Endometrial microvascular endothelial cells (primary cell): ENCODE measurements around the gene SAMD14. TPM values are rescaled to one million over a fixed set of nuclear protein-coding genes. Genes with fewer than 3 reads are reported as not detected.

ENCODE experiments used
- in situ Hi-C: cut with HindIII; loops from 2 replicates; pipeline ENCODE4 v1.10.0; 2017; ENCODE audit warnings: low sequenced_read_pairs, low pct_unique_long_range_greater_than_20kb; ENCODE audit errors: inconsistent ontology term
- total RNA-seq: library from RNA; depleted of rRNA; stranded (reverse); fragments of >200 nt; gene quantifications from one replicate; pipeline ENCODE4 v1.2.3, GENCODE V29; 2015; ENCODE audit errors: inconsistent ontology term

Gene SAMD14
- total RNA-seq, 1 donor from 2014 or later, result 1.5 TPM

GRCh38 chr17:50150354-50151040 is 20.5 kb upstream of the SAMD14 start, which contains the start of gene PPP1R9B:
TSS of gene PPP1R9B (minus strand) at chr17:50150677. CDS start at chr17:50150513, 164 bp downstream.
- in situ Hi-C loops, result no loop called here

DNA sequence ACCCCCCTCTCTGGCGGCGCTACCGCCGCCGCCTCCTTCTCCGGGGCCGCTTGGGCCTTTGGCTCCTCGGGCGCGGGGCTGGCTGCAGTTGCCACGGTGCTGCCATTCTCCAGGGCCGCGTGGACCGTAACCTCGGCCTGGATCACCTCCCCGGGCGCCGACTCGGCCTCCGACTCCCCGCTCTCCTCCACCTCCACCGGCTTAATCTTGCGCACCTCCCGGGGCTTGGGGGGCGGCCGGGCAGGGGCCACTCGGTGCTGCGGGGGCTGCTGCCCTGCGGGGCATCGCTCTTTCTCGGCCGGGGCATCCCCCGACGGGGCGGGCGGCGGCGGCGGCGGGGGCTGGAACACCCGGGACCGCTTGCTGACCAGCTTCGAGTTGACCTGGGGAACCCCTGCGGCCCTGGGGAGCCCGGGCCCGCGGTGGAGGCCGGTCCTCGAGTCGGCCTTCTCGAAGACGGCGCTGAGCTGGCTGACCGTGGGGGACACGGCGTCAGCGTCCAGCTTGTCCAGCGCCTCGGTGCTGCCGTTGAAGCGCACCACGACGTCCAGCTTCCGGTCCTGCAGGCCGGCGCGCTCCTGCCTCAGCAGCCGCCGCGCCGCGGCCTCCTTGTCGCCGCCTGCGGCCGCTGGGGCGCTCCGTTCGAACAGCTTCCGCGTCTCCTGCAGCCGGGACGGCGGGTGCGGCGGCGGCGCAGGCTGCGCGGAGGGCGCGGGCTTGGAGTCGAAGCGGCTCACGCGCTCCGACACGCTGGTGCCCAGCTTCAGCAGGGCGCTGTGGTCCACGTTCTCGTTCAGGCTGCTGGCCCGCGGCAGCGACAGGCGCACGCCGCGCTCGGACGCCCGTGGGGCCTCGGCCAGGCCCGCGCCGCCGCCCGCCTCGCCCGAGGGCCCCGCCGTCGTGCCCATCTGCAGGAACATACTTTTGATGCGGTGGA is 19.7 kb upstream of the SAMD14 start:
- in situ Hi-C loops, result no loop called here

DNA sequence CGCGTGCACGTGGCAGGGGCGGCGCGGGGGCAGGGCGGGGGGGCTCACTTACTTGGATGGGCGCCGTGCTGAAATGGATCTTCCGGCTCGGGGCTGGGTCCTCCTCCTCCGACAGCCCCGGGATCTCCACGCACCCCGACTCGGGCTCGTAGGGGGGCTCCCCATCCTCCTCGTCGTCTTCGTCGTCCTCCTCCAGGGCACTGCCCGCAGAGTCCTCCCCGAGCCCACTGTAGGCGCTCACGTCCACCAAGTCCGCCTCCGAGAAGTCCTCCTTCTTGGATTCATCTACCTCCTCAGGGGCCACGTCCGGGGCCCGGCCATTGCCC is 19.1 kb upstream of the SAMD14 start:
- in situ Hi-C loops, result no loop called here

DNA sequence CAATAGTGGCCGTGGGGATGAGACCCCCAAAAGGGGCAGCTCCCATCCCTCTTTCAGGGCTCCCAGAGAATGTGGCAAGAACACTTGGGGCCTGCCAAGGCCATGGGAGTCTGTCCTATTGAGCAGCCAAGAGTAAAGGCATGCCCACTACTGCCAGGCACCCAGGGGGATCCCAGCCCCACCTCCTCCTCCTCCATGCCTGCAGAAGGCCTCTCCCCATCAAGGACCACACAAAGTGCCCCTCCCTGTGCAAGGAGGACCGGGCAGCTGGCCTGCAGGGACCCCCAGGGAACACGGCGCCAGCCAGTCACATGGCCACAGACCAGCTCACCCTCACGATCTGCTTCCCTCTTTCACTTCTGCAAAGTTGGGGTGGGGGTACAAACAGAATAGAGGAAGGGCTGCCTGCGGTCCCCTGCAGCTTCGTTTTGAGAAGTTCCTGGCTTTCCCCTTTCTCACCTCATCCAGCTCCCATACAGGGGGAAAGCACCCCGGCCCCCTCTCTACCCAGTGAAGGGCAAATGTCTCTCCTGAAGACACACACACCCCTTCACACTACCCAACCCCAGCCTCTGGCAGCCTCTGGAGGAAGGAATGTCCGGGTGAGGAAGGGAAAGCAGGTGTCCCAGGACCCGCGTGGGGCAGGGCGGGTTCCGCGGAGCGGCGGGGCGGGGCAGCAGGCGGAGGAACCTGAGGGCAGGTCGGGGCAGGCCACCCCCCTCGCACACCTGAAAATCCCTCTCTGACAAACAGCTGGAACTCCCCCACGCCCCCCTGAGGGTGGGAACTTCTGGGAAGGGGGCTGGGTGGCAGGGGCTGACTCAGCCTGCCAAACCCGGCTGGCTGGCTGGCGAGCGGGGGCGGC is 18.5 kb upstream of the SAMD14 start:
- in situ Hi-C loops, result no loop called here

- in situ Hi-C loops, result no loop called here
These were observed 17.9 kb upstream of the SAMD14 start for GRCh38 chr17:50147841-50148225.

GRCh38 chr17:50146927-50147665 is 17.1 kb upstream of the SAMD14 start:
- in situ Hi-C loops, result no loop called here

- in situ Hi-C loops, result no loop called here
These were observed 16.4 kb upstream of the SAMD14 start for GRCh38 chr17:50146230-50146926.

DNA sequence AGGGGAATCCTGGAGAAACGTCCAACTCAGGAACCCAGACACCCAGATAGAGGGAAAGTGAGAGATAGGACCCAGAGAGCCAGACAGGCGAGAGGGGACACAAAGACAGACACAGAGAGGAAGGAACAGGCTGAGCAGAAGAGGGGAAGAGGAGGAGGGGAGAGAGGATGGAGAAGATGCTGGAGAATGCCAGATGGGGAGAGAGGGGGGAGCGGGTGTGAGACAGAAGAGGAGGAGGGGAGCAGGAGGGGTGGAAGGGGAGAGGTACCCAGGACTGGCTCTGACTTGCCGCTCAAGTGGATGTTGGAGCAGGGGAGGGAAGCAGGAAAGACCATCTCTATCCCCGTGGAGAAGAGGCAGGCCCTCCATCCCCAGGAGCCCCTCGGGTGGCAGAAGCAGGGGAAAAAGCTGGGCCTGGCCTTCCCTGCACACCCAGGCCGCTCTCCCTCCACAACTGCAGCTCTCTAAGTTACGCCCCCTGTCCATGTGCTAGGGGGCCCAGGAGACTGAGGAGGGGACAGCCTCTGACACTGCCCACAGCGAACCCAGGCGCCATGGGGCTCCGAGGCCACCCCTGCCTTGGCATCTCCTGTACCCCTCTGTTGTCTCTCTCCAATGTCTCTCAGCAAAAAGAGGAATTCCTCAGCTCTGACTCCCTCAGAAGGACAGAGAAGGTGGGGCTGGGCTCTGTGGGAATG is 15.7 kb upstream of the SAMD14 start:
- in situ Hi-C loops, result no loop called here

- in situ Hi-C loops, result no loop called here
These were observed 15.0 kb upstream of the SAMD14 start for GRCh38 chr17:50144845-50145531.

- in situ Hi-C loops, result no loop called here
These were observed 14.4 kb upstream of the SAMD14 start for GRCh38 chr17:50144355-50144754.

DNA sequence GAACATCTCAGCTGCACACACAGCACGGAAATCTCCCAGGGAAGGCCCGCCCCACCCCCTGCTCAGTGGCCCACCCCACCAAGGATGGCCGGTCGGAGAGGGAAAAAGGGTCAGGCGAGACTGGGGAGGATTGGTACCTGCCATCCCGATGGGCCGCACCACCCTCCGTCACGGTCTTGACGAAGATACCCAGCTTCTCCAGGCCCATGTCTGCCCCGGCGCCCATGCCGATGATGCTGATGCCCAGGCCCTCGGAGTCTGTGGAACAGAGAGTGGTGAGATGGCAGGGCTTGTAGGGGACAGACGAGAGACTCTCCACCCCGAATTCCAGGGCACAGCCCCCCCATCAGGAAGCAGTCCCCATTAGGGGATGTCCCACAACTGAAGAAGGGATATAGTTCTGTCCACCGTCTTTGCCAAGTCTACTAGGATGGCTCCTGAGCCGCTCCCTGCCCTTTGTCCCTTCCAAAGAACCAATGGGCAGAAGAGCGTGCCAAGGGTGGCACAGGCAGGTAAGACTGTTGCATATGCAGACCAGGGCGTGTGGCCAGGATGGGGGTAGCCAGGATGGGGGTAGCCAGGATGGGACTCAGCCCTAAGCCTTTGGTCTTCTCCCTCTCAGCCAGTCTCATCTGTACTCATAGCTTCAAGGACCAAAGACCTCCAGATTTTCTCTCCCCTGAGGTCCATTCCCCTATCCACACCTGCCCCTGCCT is 13.7 kb upstream of the SAMD14 start:
- in situ Hi-C loops, result no loop called here

DNA sequence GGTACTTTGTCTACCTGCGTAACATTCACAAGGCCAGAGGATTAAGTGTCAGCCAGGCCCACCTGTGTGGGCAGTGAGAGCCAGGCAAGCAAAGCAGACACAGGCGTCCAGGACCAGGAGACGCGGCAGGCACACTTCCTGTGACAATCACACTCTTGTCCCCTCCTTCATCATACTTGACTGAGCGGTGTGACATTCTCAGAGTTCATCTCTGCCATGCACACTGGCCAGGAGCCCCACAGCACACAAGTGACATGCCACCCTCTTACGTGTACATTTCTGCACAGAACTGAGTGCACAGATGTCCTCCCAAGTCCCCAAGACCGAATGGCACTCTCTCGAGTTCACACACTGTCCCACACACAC is 11.8 kb upstream of the SAMD14 start:
- in situ Hi-C loops, result no loop called here

DNA sequence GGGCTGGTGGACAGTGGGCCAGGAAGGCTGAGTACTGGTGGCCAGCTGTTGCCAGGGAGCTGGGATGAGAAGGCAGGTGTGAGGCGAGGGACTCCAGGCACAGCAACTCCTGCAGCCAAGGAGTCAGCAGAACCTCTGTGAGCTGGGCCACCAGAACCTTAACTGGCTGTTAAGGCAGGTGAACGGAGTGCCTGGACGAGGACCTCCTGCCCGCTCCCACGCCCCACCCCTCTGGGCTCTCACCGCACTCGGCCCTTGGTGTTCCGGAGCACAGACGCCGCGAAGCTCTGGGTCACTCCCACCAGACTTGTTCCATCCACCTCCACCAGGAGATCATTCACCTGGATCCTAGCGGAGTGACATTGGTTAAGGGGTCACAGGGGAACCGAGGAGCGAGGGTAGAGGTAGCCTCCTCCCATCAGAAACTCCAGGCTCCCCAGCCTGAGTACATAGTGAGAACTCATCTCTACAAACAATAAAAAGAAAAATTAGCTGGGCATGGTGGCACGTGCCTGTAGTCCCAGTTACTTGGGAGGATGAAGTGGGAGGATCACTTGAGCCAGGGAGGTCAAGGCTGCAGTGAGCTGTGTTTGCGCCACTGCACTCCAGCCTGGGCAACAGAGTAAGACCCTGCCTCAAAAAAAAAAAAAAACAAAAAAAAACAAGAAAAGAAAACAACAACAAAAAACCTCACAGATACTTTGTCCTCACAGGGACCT is 11.2 kb upstream of the SAMD14 start:
- in situ Hi-C loops, result no loop called here

DNA sequence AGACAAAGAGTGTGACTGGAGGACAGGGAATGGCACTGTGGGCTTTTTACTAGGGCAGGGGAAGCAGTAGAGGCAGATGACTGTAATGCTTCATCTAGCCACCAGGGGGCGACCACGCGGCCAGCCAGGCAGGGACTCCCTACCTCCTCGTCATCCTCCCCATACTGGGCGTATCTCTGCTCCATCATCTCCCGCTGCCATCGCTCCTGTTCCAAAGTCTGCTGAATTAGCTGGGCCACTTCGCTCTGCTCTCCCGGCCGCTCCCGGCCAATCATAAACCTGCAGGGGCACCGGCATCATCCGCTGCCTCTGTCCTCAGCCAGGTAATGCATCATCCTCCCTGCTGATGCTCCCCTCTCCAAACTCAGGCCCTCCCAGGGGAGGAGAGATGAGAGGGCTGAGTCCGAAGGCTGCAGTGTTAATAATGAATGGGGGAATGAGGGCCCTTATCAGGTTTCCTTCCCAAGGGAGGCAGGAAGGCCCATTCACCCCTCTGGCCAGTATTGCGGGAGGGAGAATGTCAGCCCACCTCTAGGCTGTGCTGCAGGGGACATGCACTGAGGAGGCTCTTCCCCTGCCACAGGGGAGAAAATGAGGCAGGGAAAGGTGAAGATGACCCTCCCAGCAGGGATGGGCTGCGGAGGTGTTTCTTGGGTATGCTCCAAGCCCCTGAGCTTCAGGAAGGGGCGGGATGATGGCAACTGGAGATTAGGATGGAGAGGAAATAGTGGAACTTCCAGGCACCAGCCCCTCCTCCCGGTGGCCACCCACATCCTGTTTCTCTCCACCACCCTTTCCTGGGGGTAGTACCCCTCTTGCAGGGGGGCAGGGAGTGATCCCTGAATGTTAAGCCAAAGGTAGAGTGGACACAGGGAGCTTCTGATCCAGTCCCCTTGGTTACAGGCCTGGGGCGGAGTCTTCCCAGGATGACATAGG is 10.3 kb upstream of the SAMD14 start:
- in situ Hi-C loops, result no loop called here

DNA sequence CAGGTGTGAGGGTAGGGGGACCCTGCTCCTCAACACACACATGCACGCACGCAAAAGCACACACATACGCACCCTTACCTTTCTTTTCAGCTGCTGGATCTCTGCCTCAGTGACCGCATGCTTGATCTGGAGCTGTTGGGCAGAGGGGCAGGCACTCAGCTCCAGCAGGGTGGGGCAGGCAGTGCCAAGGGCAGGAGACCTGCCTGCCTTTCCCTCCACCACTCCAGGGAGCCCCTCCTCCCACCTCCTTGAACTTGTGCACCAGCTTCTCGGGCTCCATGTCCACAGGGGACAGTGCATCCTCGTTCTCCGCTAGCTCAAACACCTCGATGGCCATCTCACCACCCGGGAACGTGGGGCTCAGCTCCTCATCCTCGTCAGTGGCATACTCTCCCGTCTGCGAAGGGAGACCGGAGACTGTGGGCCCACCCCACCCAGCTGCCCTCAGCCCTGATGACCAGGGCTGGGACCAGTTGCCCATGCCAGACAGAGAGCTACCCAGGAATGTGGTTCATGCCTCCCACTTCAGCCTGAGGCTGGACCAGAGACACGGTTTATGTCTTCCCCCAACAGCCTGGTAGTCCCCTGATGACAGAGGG is 9.3 kb upstream of the SAMD14 start:
- in situ Hi-C loops, result no loop called here
